Common myeloid progenitor, CD34-positive (primary cell): Measurements from ENCODE around the gene APOB.

Experiments used
- CTCF ChIA-PET: fragments of 350-600 bp; sonication (Branson Sonifier 250); formaldehyde crosslinking; loops from one replicate; lab custom pipeline; 2021; ENCODE audit warnings: antibody characterized with exemption; lab: Charles Lee
- POLR2A ChIA-PET: fragments of 350-600 bp; sonication (Branson Sonifier 250); formaldehyde crosslinking; loops from one replicate; lab custom pipeline; 2021; ENCODE audit warnings: antibody characterized with exemption; lab: Charles Lee
- DNase-seq, 3 donors: peaks; one replicate each; pipeline versions ENCODE4 v3.0.0 to v3.0.0-alpha.2; 2013
- H3K27ac ChIP-seq, 2 experiments: 1 replicate in 1 of 2; 2 replicates in 1 of 2; pipeline ENCODE4 v1.7.0; 2013; ENCODE audit warnings: inconsistent platforms in 2 of 2, low read length in 2 of 2, mild to moderate bottlenecking in 2 of 2, low read depth in 1 of 2, moderate library complexity in 1 of 2; ENCODE audit not compliant: severe bottlenecking in 2 of 2, insufficient read depth in 1 of 2, poor library complexity in 1 of 2
- H3K27me3 ChIP-seq, 5 experiments: replicated peaks in 2 of 5; 1 replicate in 3 of 5; 2 replicates in 2 of 5; pipeline versions ENCODE4 v1.6.1 to v1.7.0; 2013; ENCODE audit warnings: low read length in 4 of 5, mild to moderate bottlenecking in 2 of 5, moderate library complexity in 2 of 5, inconsistent platforms in 1 of 5; ENCODE audit not compliant: insufficient read depth in 5 of 5, control insufficient read depth in 4 of 5
- H3K36me3 ChIP-seq, 4 experiments: 1 replicate in 2 of 4; 2 replicates in 2 of 4; pipeline versions ENCODE4 v1.6.1 to v1.7.0; 2013; ENCODE audit warnings: low read length in 3 of 4, control low read depth in 1 of 4, mild to moderate bottlenecking in 1 of 4; ENCODE audit not compliant: control insufficient read depth in 4 of 4, insufficient read depth in 4 of 4
- H3K4me1 ChIP-seq, 4 experiments: 1 replicate in 3 of 4; 2 replicates in 1 of 4; pipeline versions ENCODE4 v1.6.1 to v1.7.1; 2013; ENCODE audit warnings: low read length in 3 of 4, mild to moderate bottlenecking in 3 of 4, control low read depth in 1 of 4, inconsistent platforms in 1 of 4, moderate library complexity in 1 of 4; ENCODE audit not compliant: control insufficient read depth in 4 of 4, insufficient read depth in 4 of 4; ENCODE audit errors: control extremely low read depth in 1 of 4
- H3K4me3 ChIP-seq, 7 experiments: 1 replicate in 4 of 7; 2 replicates in 3 of 7; pipeline versions ENCODE4 v1.5.1 to v1.7.0; 2013; ENCODE audit warnings: mild to moderate bottlenecking in 7 of 7, low read length in 6 of 7, moderate library complexity in 6 of 7, inconsistent platforms in 2 of 7, low read depth in 2 of 7, control low read depth in 1 of 7; ENCODE audit not compliant: insufficient read depth in 4 of 7, control insufficient read depth in 1 of 7; ENCODE audit errors: extremely low read depth in 1 of 7
- H3K9me3 ChIP-seq, 5 experiments: 1 replicate in 4 of 5; 2 replicates in 1 of 5; pipeline versions ENCODE4 v1.6.1 to v1.7.1; 2013; ENCODE audit warnings: low read length in 4 of 5, mild to moderate bottlenecking in 2 of 5, inconsistent platforms in 1 of 5, low read depth in 1 of 5, moderate library complexity in 1 of 5; ENCODE audit not compliant: control insufficient read depth in 4 of 5, insufficient read depth in 2 of 5; ENCODE audit errors: control extremely low read depth in 1 of 5
- WGBS: methylation state at CpG from one replicate; pipeline ENCODE4 v1.1.5; 2013; ENCODE audit not compliant: insufficient coverage; 5-methylcytosine and 5-hydroxymethylcytosine counted together

Gene APOB

GRCh38 chr2:21005111-21005699 is 38.7 kb downstream of the APOB start:
- 91% methylated on average over 9 of the region's 9 CpGs for WGBS

DNA sequence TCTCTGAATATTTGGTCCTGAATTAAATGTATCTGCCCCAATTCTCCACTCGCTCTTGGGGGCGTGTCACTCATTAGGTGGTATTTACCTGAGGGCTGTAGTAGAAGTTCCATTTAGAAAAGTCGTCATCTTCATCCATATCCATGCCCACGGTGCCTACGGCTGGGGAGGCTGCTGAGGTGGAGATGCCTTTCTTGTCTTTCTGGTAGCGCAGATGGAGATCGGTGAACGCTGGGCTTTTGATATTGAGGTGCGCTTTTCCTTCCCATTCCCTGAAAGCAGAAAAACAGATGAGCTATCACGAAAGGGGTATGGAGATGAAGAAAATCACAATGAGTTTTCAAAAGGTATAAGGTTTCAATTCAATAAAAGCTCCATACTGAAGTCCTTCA is 39.7 kb downstream of the APOB start:
- peaks cover 0 to 5% (median 0%) of the 10 kb centered on the region in 5 experiments for H3K27me3 ChIP-seq
- ChIA-PET POLR2A (no interaction called here), CTCF (interaction anchor here (0.7 to 1.2 kb wide), 2 partner anchors 10 to 12 kb away, joined by 3 read pairs; no protein-coding TSS in a partner anchor)
- no peak overlapping the region for H3K4me3 ChIP-seq
- no peaks in the 10 kb centered on the region for H3K4me1 ChIP-seq
- no peaks in the 10 kb centered on the region for H3K9me3 ChIP-seq
- WGBS: 100% methylated on average over 3 of the region's 10 CpGs
- no peak for DNase-seq
- H3K27ac ChIP-seq: no peak overlapping the region
- H3K36me3 ChIP-seq: no peaks in the 10 kb centered on the region

More at GRCh38 chr2:21005111-21005699, 38.7 kb downstream of the APOB start:
- ChIA-PET POLR2A (no interaction called here), CTCF (interaction anchor here (1.2 kb wide), 1 partner anchor 13 kb away, joined by 3 read pairs; no protein-coding TSS in a partner anchor)
- Histone ChIP-seq H3K4me3 (no peak overlapping the region), H3K36me3 (no peaks in the 10 kb centered on the region), H3K27ac (no peak overlapping the region), H3K27me3 (peaks cover 0 to 5% (median 0%) of the 10 kb centered on the region in 5 experiments), H3K4me1 (no peaks in the 10 kb centered on the region), H3K9me3 (no peaks in the 10 kb centered on the region)
- DNase-seq: no peak

DNA sequence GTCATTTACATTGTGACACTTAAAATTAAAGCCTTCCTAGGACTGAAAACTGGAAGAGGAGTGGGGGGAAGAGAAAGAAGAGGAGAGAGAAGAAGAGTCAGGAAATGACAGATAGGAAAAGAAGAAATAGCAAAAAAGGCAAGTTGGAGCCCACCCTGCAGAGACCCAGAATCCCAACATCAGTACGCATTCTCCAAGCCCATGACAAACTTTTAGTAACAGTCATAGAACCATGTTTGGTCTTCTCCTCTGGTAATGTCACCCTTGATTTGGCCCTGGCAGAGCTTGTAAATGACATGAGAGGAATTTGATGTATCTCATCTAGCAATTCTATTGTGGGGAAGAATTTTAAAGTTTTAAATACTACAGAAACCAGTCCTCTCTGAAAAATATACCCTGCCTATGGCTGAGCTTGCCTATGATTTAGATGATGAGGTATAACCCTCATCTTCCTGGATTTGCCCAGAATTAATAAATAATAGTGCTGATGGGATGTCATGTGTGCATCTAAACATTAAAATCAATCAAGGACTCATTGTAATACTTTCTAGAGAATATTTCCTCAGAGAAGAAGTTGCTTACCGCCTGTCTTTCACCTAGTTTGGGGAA is 40.2 kb downstream of the APOB start:
- Histone ChIP-seq H3K27me3 (peaks cover 0 to 5% (median 0%) of the 10 kb centered on the region in 5 experiments), H3K4me3 (no peak overlapping the region), H3K9me3 (no peaks in the 10 kb centered on the region), H3K36me3 (no peaks in the 10 kb centered on the region), H3K4me1 (no peaks in the 10 kb centered on the region), H3K27ac (no peak overlapping the region)
- ChIA-PET CTCF (no interaction called here), POLR2A (no interaction called here)
- no peak for DNase-seq
- 100% methylated on average over 2 of the region's 2 CpGs for WGBS

DNA sequence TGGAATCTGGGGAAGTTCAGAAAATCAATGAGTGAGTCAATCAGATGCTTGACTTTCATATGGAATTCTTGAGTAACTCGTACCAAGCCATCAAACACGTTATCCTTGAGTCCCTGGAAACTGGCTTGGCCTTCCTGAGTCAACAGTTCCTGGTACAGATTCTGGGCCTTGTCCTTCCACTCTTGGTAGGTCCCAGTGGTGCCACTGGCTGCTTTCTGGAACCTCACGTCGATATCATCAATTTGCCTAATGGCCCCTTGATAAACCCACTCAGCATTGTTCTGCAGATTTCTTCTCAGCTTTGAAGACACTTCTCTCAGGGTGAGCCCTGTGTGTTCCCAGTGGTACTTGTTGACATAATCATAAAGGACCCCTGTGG is 41.1 kb downstream of the APOB start:
- Histone ChIP-seq H3K27ac (no peak overlapping the region), H3K4me3 (no peak overlapping the region), H3K27me3 (peaks cover 0 to 5% (median 0%) of the 10 kb centered on the region in 5 experiments), H3K4me1 (no peaks in the 10 kb centered on the region), H3K9me3 (no peaks in the 10 kb centered on the region), H3K36me3 (no peaks in the 10 kb centered on the region)
- DNase-seq: no peak
- ChIA-PET POLR2A (no interaction called here), CTCF (no interaction called here)
- 85% methylated on average over 4 of the region's 4 CpGs for WGBS

DNA sequence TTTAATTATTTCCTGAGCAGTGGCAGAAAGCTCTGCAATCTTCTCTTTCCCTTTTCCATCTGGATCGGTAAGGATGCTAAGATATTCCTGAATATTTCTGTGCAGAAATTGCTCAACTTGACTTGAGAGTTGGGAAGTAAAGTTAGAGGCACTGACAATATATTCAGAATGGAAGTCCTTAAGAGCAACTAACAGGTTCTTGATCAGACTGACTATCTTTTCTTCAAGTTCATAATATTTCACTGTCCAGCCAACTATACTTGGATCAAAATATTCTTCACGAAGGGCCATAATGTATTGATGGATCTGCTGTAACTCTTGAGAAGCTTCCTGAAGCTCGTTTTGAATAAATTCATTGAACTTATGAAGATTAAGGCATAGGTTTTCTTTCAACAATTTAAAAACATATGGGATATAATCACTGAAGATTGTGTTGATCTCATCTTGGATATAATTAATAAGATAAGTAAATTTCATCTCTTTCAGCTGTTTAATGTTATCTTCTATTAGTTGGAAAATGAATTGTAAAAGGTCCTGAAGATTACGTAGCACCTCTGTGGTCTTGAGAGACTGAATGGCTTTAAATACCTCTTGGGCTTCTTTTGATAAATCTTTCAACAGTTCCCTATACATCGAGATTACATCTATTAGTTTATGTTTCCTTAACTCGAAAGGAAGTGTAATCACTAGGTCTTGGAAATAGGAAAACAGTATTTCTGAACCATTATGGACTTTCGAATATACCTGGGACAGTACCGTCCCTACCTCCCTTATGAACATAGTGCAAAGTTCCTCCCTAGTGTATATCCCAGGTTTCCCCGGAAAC is 41.7 kb downstream of the APOB start:
- CTCF ChIA-PET: no interaction called here
- H3K4me3 ChIP-seq: no peak overlapping the region
- DNase-seq: no peak
- 100% methylated on average over 4 of the region's 9 CpGs for WGBS
- H3K4me1 ChIP-seq: no peaks in the 10 kb centered on the region
- POLR2A ChIA-PET: no interaction called here
- H3K27ac ChIP-seq: no peak overlapping the region
- H3K36me3 ChIP-seq: no peaks in the 10 kb centered on the region
- H3K27me3 ChIP-seq: peaks cover 0 to 5% (median 0%) of the 10 kb centered on the region in 5 experiments
- H3K9me3 ChIP-seq: no peaks in the 10 kb centered on the region

DNA sequence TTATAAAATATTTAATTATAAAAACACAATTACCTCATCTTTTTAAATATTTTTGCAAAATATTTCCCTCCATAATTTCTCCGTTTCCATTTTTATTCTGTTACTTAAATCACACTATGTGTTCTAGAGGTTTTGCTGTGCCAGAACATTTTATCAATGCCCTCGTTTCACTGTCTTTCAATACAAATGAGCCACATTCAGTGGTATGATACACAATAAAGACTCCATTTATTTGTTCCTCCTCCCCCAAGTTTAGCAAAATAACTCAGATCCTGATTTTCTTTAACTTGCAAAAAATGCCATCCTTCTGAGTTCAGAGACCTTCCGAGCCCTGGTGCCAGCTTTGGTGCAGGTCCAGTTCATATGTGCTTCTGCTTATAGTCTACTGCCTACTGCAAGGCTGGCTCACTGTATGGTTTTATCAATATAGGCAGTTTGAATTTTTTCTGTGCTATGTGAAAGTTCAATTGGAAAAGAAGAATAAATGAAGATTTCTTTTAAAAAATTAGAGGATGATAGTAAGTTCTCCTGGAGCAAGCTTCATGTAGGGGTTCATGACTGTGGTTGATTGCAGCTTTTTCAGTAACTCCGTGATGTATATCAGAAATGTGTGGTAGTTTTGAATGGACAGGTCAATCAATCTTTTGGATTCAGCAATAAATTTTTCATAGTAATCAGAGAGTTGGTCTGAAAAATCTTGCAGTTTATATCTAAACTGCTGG is 42.5 kb downstream of the APOB start:
- peak in 1 of 3 donors; percentile 1 for DNase-seq
- WGBS: 96% methylated on average over 3 of the region's 4 CpGs
- no peak overlapping the region for H3K27ac ChIP-seq
- H3K4me3 ChIP-seq: no peak overlapping the region
- no peaks in the 10 kb centered on the region for H3K9me3 ChIP-seq
- POLR2A ChIA-PET: no interaction called here
- CTCF ChIA-PET: no interaction called here
- peaks cover 0 to 5% (median 0%) of the 10 kb centered on the region in 5 experiments for H3K27me3 ChIP-seq
- no peaks in the 10 kb centered on the region for H3K4me1 ChIP-seq
- H3K36me3 ChIP-seq: no peaks in the 10 kb centered on the region
